Renal cortical epithelial cell (primary cell): ENCODE measurements around the gene RPTOR. TPM values are rescaled to one million over a fixed set of nuclear protein-coding genes. Genes with fewer than 3 reads are reported as not detected.
A peak's percentile ranks its signal among the peaks of the same experiment; 100 is the strongest.

ENCODE experiments used
- DNase-seq: peaks from one replicate; pipeline ENCODE4 v3.0.0-alpha.2; 2011; ENCODE audit warnings: low read depth
- total RNA-seq: library from RNA; depleted of rRNA; stranded (reverse); fragments of >200 nt; gene quantifications from 2 replicates; pipeline ENCODE4 v1.2.3, GENCODE V29; 2014

Gene RPTOR
- total RNA-seq, 1 donor from 2014 or later, result 35.5 TPM

DNA sequence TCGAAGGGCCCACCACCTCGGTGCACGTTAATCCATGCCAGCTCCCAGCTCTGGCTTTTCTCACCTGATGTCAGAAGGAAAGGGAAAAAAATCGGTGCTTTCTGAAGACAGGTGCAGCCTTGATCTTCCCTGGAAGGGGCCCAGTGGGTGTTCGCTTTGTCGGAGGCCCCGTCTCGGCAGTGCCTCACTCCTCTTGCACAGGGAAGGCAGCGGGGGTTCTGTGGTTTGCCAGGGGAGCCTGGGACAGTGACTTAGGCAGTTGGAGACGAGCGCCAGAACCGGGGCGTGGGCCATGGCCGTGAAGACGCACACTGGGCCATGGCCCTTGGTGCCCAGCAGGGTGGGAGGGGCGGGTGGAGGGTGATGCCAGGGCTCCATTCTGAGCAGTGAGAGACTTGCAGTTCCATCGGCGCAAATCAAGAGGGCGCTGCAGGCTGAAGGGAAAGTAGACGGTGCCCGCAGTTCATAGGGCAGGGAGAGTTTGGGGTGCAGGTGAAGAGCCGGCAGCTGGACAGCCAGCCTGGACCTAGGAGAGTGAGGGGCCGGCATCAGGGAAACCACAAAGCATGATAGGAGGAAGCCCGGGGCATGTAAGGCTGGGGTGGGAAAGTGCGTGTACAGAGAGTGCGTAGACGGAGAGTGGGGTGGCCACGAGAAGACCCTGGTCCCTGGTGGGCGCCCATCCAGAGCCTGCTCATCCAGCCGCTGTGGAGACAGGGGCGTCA, 345.7 kb downstream of the RPTOR start:
- no peak for DNase-seq

DNA sequence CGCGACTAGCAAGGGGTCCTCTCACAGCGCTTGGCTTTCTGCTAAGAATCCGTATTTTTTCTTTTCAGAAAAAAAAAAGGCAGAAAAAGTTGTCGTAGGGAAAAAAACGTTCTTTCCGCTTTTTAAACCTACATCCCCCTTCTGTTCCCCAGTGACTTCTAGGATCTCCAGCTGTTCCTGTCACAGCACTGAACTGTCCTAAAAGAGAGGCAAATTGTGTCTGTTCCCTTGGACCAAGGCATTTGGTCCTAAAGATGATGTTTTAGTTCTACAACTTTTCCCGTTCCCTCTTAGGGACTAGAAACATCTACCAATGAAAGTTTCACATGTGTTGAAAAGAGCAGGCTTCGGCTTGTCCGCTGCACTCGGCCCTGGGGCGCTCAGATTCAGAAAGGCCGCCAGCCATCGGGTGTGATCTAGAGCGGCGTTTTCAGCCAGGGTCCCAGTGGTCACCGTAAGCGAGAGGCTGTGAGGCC, 346.3 kb downstream of the RPTOR start:
- DNase-seq, result no peak

DNA sequence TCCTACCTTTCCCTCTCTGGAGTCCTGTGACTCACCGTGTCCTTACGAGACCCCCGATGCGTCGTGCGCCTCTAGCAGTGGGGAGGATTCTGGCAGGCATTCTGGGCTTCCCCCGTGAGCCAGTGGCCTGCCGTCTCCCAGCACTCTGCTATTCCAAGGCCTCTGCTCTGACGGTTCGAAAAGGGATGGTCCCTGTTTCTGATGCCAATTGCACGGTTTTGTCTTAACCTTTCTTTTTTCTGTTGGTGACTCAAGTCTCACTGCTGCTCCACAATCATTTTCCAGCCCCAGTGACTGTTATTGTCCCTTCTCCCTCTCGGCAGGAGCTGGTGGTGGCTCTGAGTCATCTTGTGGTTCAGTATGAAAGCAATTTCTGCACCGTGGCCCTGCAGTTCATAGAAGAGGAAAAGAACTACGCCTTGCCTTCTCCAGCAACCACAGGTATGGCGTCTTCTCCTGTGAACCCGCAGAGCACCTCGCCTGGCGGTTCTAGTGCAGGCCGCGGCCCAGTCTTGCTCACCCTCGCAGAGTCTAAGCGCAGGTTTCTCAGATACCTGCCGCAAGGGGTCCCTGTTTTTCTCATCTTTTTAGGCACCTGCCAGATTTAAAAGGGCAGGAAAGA, 346.9 kb downstream of the RPTOR start:
- peak; percentile 94 for DNase-seq

DNA sequence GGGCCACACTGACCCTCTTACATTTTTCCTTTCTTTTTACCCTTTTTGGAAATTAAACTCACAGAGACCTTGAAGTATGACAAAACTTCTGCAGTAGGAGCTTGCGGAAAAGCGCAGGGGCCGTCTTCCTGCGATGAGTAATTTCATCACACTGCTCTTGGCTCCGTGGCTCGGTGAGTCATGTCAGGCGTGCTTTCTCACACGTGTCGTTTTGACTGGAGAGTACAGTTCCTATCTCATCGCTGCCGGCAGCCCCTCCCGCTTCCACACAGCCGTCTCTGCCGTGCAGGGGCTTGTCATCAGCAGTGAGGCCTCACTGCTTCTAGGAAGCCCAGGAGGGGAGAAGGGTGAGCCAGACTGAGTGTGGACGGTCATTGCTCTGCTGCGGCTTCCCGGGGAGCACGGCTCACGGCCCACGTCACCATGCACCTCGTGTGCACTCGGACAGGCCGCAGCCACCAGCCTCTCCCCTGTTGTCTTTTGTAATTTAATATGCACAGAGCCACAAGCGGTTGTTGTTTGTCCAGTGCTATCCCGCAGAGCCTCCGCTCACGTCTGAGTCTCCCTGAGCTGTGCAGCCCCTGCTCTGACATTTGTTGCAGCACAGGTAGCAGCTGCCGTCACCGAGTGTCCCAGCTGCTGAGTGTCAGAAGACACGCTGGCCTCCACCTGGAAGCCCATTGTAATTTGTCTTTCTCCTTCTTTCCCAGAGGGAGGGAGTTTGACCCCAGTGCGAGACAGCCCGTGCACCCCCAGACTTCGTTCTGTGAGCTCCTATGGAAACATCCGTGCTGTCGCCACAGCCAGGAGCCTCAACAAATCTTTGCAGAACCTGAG, 347.6 kb downstream of the RPTOR start:
- peak; percentile 92 for DNase-seq

DNA sequence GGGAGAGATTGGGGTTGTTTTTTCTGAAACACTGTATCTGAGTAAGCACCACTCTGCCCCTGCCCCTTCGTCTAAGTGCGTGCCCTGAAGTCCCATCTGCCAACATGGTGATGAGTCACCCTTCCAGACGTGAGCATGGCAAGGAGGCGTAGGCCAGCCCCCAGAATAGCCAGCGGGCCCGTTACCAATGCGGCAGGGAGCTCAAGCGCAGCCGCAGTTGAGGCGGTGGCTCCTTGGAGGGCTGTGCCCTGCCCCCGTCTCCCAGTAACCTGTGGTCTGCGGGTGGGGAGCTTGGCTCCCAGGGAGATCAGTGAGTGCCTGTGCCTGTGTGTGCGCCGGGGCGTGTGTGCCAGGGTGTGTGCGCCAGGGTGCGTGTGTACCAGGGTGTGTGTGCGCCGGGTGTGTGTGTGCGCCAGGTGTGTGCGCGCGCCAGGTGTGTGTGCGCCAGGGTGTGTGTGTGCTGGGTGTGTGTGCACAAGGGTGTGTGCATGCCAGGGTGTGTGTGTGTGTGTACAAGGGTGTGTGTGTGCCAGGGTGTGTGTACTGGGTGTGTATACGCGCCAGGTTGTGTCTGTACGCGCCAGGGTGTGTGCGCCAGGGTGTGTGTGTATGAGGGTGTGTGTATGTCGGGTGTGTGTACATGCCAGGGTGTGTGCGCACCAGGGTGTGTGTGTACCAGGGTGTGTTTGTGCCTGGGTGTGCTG, 348.4 kb downstream of the RPTOR start:
- DNase-seq, result peak; percentile 56

DNA sequence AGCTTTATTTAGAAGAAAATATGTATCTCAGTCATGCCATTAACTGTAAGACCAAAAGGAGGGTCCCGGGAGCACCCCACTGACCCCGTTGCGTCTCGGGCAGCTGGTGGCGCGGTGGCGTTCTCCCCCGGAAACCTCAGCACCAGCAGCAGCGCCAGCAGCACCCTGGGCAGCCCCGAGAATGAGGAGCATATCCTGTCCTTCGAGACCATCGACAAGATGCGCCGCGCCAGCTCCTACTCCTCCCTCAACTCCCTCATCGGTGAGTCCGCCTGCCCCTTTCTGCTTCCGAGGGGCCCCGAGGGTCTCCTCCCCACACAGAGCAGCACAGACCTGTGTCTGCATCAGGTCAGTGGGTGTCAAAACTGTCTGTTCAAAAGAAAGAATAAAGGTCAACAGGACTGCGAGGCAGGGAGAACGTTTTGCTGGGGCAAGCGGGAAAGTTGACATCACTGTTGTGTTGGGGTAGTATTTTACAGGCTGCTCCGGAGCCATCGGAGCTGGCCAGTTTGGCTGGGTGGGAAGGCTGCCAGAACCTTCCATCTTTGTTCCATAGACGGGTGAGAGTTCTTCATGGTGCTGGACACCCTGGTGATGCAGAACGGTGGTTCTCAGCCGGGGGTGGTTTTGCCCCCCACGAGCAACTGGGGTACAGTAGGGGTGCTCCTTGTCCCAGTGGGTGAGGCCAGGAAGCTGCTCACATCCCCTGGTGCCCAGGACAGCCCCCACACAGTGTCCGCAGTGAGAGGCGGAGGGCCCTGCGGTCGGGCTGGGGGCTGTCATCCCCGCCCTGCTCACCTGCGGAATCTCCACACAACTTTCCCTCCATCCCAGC, 349.2 kb downstream of the RPTOR start:
- no peak for DNase-seq

DNA sequence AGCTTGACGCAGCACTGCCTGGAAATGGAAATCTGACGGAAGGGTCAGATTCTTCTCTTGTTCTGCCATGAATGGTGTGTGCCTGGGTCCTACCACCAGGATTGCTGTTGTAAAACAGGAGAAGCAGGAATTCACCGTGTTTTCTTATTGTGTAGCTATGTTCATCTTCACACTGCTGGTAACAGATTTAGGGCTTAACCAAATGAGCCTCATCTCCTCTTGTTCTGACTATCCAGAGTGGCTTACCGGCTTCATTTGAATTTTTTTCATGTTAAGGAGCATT, 349.7 kb downstream of the RPTOR start:
- no peak for DNase-seq

DNA sequence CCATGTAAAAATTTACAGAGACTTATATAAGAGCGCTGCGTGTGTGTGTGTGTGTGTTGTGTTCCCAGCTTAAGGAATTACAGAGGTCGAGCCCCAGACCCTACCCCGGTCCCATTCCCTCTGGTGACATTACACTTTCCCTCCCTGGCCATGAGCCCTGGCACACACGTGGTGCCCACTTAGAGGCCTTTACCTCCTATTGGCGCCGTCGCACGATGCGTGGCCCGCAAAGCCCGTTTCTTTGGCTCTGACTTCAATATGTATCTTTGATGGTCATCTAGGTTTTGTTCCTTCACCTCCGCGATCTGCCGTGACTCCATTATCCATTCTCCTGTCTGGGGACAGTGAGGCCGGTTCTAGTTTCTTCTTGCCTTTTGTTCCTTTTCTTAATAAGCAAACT, 350.1 kb downstream of the RPTOR start:
- DNase-seq, result no peak

DNA sequence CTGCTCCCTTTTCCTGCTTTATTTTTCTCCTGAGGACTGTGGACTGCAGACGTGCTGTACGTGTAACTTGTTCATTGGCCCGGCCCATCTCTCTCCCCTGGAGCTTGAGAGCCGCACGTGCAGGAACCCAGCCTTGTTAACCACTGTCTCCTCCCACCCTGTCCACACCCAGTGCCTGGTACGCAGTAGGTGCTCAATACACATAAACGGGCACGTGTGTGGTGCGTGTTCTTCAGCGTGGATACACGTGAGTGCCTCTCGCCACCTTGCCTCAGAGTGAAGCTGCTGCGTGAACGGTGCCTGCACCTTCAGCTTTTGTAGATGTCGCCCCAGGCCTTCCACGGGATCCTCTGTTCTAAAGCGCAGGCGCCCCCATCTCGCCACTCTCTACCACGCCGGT, 350.7 kb downstream of the RPTOR start:
- DNase-seq, result no peak

DNA sequence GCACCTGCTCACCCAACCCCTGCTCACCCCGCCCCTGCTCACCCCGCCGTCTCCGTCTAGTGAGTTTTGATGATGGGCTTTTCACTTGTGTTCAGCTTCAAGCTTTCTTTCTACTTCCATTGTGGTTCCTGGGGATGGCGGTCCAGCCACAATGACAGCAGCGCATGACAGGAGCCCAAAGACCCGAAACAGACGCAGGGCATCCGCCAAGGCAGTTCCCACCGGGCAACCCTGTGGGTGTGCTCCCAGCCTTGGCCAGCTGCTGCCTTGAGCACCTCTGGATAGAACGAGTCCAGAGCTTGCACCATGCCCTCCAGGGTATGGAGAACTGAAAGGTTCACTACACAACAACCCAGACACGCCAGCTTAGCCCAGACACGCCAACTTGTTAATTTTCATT, 354.1 kb downstream of the RPTOR start:
- peak; percentile 52 for DNase-seq

DNA sequence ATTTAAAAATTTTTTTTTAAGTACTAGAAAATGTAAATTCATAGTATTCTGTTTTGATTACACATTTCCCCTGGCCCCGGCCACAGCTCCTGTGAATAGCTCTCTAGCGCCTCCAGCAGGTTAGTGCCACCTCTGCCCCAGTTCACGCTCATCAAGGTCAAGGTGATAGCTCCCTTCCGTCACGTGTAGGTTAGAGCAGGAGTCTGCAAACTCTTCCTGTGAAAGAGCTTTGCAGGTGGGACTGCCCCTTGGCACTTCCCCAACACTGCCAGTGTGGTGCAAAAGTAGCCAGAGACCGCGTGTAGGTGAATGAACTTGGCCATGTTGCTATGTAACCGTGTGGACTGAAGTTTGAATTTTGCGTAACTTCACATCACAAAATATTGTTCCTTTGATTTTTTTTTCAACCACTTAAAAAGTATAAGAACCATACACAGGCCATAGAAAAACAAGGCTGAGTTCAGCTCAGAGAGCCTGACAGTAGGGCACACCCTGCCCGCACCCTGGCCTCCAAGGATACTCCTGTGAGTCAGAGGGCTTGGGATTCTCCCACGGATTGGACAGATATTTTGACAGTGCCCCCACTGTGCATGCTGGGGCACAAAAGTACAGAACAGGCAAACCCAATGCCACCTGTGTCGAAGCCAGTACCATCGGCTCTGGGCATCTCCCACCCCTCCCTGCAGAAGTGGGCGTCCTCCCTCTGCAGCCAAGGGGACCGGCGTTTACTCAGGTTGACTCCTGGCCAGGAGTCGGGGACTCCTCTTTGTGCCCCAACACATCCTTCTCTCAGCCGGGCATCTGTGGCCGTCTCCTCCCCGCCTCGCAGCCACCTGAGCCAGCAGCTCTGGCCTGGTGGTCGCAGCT, 355.0 kb downstream of the RPTOR start:
- peak; percentile 11 for DNase-seq

DNA sequence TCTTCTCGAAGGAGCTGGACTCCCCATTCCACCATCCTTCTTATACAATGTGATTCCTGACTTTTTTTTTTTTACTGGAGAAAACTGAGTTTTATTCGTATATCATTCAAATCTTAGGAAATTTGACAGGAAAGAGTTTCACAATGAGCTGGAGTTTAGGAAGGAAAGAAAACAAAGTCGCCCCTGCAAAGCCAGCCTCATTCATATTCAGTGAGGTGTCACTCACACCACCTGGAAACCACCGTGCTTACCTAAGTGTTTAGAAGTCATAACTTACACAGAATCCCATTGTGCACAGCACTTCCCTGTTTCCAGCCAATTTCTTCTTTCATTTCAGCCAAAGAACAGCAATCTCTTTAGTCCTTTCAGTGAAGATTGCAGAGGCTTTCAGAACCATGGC, 356.7 kb downstream of the RPTOR start:
- peak; percentile 86 for DNase-seq

DNA sequence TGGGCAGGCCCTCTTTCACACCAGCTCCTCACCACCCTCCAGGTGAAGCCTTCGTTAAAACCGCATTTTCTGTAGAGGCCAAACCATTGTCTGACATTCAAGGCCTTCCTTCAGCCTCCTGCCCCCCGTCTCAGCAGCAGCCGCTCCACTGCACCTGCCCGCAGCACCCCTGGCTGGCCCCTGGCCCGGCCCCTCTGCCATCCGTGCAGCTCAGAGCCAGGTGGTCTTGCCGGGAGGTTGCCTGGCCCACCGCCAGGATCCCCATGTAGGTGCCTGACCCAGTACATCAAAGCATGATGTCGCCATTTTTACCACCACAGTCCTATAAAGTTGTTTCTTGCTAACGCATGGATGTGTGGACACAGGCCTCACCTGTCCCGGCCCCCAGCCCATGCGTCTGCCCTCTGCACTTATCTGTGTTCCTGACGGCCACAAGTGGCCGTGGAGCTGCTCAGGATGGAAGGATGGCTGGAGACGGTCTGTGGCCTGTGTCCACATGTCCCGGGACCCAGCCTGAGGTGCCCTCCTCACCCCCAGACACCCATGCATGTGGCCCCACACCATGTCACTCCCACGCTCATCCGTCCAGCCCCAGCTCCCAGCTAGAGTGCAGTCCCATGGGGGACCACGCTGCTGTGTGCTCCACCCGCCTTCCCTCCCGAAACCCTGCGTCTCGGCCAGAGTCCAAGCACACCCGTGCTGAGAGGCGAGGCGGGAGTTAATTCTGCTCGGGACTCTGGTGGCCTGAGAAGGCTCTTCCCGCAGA, 357.7 kb downstream of the RPTOR start:
- no peak for DNase-seq

DNA sequence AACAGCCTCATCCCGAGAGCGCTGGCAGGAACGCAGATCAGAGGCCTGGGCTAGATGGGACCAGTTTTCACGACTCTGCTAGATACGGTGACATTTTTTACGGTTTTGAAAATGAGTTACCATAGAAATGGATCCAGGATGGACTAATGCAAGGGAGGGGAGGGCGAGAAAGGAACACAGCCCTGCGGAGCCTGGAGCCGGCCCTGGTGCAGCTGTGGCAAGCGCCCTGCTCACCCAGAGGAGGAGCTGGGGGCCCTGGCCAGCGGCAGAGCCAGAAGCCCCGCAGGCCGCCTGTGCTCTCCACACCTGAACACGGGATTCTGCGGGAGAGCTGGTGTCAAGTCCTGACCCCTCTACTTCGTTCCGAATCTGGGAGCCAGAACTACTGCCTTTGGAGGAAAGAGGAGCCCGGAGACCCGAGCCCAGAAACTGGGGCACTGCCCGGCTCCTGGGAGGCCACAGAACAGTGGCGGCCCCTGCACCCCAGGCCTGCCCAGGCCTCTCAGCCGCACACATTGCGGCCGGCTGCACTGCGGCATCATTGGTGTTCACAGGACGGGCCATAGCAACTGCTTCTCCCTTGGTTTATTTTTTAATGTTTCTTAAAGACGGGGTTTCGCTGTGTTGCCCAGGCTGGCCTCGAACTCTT, 358.4 kb downstream of the RPTOR start:
- DNase-seq, result no peak

DNA sequence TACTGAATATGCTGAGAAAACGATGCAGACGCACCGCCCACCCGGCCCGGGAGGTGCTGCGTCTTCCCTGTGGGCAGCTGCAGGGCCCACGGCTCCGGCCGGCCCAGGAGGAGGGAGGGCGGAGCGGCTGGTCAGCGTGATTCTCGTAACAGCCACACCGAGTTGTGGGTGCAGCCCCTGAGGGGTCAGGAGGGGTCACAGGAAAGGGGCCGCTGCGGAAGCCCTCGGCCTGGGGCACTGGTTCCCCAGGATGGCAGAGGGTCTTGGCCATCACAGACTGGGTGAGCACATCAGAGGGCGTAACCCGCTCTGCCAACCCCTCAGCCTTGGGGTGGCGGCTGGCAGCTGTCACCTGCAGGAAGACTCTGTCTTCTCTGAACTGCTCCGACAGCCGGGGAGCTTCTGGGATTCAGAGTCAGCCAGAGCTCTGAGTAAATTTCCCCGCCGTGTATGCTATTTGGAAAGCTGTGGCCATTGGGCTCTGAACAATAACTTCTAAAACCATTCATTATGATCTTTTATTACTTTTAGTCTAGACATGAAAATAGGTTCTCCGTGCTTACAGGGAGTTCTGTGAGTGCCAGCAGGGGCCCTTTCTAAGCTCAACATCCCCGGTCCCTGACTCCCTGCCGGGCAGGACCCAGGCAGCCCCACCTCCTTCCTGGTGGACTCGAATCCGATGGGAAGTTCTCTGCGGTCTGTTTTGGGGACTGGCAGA, 359.6 kb downstream of the RPTOR start:
- no peak for DNase-seq

DNA sequence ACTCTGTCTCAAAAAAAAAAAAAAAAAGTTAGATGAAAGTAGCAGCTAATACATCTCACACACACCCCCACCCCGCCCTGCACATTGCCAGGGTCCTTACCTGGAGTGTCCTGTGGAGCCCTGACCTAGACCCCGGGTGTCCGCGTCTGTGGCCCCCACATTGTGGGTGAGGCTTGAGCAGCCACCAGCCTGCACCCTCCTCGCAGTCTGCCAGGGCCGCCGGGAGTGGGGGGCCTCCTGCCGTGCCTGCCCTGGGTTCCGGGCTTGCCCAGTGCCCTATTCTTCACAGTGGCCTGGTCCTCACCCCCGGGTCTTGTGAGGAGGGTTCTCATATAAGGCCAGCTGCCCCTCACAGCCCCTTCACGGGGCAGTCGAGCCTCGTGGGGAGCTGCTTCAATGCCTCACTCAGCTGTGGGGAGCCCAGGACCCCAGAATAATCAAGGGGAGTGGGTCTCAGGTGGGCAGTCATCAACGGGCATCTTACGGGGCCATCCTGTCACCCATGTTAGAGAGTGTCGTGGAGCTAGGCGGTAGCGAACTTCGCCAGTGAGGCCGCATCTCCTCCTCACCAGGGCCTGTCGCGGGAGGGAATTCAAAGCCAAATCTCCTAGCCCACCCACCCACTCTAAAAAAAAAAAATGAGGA, 361.1 kb downstream of the RPTOR start:
- DNase-seq, result no peak

DNA sequence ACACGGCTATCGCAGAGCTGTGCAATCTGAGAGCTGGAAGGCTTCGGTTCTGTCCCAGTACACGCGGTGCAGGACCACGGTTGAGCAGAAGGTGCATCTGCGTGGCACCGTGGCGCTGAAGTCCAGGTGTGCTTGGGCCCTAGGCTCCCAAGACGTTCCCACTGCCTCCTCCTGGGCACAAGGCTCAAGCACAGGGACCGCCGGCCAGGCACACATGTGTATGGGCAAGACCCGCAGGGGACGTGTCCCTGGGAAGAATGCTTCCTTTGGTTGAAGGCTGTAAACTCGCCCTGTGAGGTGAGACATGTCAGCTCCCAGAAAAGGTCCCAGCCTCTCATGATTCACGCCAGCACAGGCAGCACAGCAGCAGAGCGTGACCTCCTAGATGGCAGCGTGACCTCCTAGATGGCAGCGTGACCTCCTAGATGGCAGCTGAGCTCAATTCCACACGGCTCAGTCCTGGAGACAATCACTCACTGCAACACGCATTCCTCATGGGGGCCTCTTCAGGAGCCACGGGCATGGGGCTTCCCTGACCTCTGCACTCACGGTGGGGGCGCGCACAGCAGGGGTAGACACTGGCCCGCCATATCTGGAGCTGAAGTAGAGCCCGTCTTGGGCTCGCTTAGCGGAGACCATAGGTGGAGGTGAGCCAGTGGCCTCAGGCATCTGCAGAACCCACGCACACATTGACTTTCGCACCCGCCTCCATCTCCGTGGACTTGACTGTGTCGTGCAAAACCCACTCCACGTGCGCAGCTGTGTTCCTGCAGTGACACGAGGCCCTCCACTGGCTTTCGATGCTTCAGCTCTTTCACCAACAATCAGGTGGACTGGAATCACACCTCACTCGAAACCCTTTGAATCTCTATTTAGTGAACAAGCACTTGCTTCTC, 362.0 kb downstream of the RPTOR start:
- DNase-seq, result no peak
